Measurements from ENCODE around the gene KCTD17.

GRCh38 chr22:37016134-37016910, 35.2 kb upstream of the KCTD17 start:
- TF ChIP-seq CTCF (IDR thresholded peaks at IDR 0.05 in 4 of 5, conservative IDR thresholded peaks at IDR 0.05 in 1 of 5) (no peak), POLR2A (IDR thresholded peaks at IDR 0.05) (no peak)
